ENCODE measurements around the gene FBXW4. TPM values are rescaled to one million over a fixed set of nuclear protein-coding genes. Genes with fewer than 3 reads are reported as not detected.

FBXW4 gene
- polyA plus RNA-seq, 1 donor from 2014 or later: 7.7 TPM

DNA sequence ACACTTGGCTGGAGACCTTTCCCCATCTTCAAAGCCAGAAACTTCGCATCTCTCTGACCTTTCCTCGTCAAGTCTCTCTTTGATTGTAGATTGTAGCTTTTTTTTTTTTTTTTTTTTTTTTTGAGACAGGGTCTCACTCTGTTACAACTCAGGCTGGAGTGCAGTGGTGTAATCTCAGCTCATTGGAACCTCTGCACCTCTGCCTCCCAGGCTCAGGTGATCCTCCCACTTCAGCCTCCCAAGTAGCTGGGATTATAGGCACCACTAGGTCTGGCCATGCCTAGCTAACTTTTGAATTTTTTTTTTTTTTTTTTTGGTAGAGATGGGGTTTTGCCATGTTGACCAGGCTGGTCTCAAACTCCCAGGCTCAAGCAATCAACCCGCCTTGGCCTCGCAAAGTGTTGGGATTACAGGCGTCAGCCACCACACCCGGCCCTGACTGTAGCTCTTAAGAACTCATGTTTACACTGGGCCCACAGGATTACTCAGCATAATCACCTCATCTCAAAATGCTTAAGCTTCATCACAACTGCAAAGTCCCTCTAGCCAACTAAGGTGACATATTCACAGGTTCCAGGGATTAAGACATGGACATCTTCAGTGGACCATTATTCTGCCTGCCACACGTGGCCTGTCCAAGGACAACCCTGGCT is 118.6 kb downstream of the FBXW4 start:
- H3K27ac ChIP-seq (ENCODE audit: low read length): no peak overlapping the region
- no peaks in the 10 kb centered on the region for H3K36me3 ChIP-seq (ENCODE audit: insufficient read depth, low read length)
- no peaks in the 10 kb centered on the region for H3K9me3 ChIP-seq (ENCODE audit: low read length)
- no peaks in the 10 kb centered on the region for H3K27me3 ChIP-seq (ENCODE audit: insufficient read depth, low read depth, low read length)
- no peaks in the 10 kb centered on the region for H3K79me2 ChIP-seq (replicated peaks; ENCODE audit: insufficient read depth, low read length)
- H3K9ac ChIP-seq (ENCODE audit: low read length): no peak overlapping the region
- no peaks in the 10 kb centered on the region for H4K20me1 ChIP-seq (ENCODE audit: insufficient read depth)
- TF ChIP-seq POLR2AphosphoS5 (IDR thresholded peaks at IDR 0.05): no peak
- no peak for TF ChIP-seq SMC3 (conservative IDR thresholded peaks at IDR 0.05; ENCODE audit: poor library complexity)
- TF ChIP-seq, protein P1, sequence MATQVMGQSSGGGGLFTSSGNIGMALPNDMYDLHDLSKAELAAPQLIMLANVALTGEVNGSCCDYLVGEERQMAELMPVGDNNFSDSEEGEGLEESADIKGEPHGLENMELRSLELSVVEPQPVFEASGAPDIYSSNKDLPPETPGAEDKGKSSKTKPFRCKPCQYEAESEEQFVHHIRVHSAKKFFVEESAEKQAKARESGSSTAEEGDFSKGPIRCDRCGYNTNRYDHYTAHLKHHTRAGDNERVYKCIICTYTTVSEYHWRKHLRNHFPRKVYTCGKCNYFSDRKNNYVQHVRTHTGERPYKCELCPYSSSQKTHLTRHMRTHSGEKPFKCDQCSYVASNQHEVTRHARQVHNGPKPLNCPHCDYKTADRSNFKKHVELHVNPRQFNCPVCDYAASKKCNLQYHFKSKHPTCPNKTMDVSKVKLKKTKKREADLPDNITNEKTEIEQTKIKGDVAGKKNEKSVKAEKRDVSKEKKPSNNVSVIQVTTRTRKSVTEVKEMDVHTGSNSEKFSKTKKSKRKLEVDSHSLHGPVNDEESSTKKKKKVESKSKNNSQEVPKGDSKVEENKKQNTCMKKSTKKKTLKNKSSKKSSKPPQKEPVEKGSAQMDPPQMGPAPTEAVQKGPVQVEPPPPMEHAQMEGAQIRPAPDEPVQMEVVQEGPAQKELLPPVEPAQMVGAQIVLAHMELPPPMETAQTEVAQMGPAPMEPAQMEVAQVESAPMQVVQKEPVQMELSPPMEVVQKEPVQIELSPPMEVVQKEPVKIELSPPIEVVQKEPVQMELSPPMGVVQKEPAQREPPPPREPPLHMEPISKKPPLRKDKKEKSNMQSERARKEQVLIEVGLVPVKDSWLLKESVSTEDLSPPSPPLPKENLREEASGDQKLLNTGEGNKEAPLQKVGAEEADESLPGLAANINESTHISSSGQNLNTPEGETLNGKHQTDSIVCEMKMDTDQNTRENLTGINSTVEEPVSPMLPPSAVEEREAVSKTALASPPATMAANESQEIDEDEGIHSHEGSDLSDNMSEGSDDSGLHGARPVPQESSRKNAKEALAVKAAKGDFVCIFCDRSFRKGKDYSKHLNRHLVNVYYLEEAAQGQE (IDR thresholded peaks at IDR 0.05; ENCODE audit: borderline replicate concordance): no peak
- no peak for TF ChIP-seq EZH2 (IDR thresholded peaks at IDR 0.05; ENCODE audit: borderline replicate concordance, insufficient read depth, low read length, poor library complexity, severe bottlenecking)
- TF ChIP-seq EP300 (conservative IDR thresholded peaks at IDR 0.05; ENCODE audit: poor library complexity, severe bottlenecking): no peak
- TF ChIP-seq RAD21 (conservative IDR thresholded peaks at IDR 0.05): no peak
- no peak for TF ChIP-seq TAF1 (IDR thresholded peaks at IDR 0.05; ENCODE audit: low read depth)
- TF ChIP-seq MXI1 (conservative IDR thresholded peaks at IDR 0.05; ENCODE audit: poor library complexity, severe bottlenecking): no peak
- no peak for TF ChIP-seq CTCF (IDR thresholded peaks at IDR 0.05; ENCODE audit: poor library complexity, severe bottlenecking)
- H3K4me2 ChIP-seq (ENCODE audit: low read length): no peak overlapping the region
- H3K9me2 ChIP-seq (ENCODE audit: insufficient read depth, low read length): no peaks in the 10 kb centered on the region
- H3F3A ChIP-seq (ENCODE audit: insufficient read depth, low read length, poor library complexity, severe bottlenecking): no peaks in the 10 kb centered on the region
- no peak overlapping the region for H2AFZ ChIP-seq (ENCODE audit: low read depth, low read length)
- no peak overlapping the region for H3K4me3 ChIP-seq (ENCODE audit: low read length)

- H3K4me3 ChIP-seq (ENCODE audit: low read length): no peak overlapping the region
- no peaks in the 10 kb centered on the region for H4K20me1 ChIP-seq (ENCODE audit: insufficient read depth)
- H3F3A ChIP-seq (ENCODE audit: insufficient read depth, low read length, poor library complexity, severe bottlenecking): no peaks in the 10 kb centered on the region
- H3K27ac ChIP-seq (ENCODE audit: low read length): no peak overlapping the region
- H3K4me2 ChIP-seq (ENCODE audit: low read length): no peak overlapping the region
- no peaks in the 10 kb centered on the region for H3K9me3 ChIP-seq (ENCODE audit: low read length)
- no peak overlapping the region for H3K9ac ChIP-seq (ENCODE audit: low read length)
- TF ChIP-seq MXI1 (conservative IDR thresholded peaks at IDR 0.05; ENCODE audit: poor library complexity, severe bottlenecking): no peak
- no peak for TF ChIP-seq TAF1 (IDR thresholded peaks at IDR 0.05; ENCODE audit: low read depth)
- TF ChIP-seq EP300 (conservative IDR thresholded peaks at IDR 0.05; ENCODE audit: poor library complexity, severe bottlenecking): no peak
- H2AFZ ChIP-seq (ENCODE audit: low read depth, low read length): no peak overlapping the region
- no peaks in the 10 kb centered on the region for H3K79me2 ChIP-seq (replicated peaks; ENCODE audit: insufficient read depth, low read length)
- no peaks in the 10 kb centered on the region for H3K9me2 ChIP-seq (ENCODE audit: insufficient read depth, low read length)
- no peaks in the 10 kb centered on the region for H3K36me3 ChIP-seq (ENCODE audit: insufficient read depth, low read length)
- peaks cover 4% of the 10 kb centered on the region for H3K27me3 ChIP-seq (ENCODE audit: insufficient read depth, low read depth, low read length)
Observed at GRCh38 chr10:101575580-101576210, 119.3 kb downstream of the FBXW4 start.
